Tibial nerve (tissue), 4 donors: Measurements from ENCODE around the gene FGFR3. TPM values are rescaled to one million over a fixed set of nuclear protein-coding genes. Genes with fewer than 3 reads are reported as not detected.

ENCODE experiments used
- DNase-seq, 2 donors: peaks; one replicate each; pipeline ENCODE4 v3.0.0-alpha.2; 2019; ENCODE audit warnings: low spot score in 2 of 2
- H3K27ac ChIP-seq, 4 donors: fragments of 200-600 bp; sonication (generic) in 3 of 4; one replicate each; pipeline ENCODE4 v1.5.1; 2017 to 2019; ENCODE audit warnings: mild to moderate bottlenecking in 1 of 4
- H3K27me3 ChIP-seq, 2 donors: fragments of 200-600 bp; sonication (generic) in 1 of 2; one replicate each; pipeline versions ENCODE4 v1.5.1 to v1.6.0; 2017 to 2019
- H3K36me3 ChIP-seq, 3 donors: fragments of 200-600 bp; sonication (generic); one replicate each; pipeline ENCODE4 v1.5.1; 2018 to 2019
- H3K4me1 ChIP-seq, 4 donors: fragments of 200-600 bp; sonication (generic) in 3 of 4; one replicate each; pipeline ENCODE4 v1.5.1; 2017 to 2019
- H3K4me3 ChIP-seq, 4 donors: fragments of 200-600 bp; sonication (generic) in 3 of 4; one replicate each; pipeline ENCODE4 v1.5.1; 2017 to 2019; ENCODE audit warnings: mild to moderate bottlenecking in 1 of 4, moderate library complexity in 1 of 4
- H3K9me3 ChIP-seq, 4 donors: fragments of 200-600 bp; sonication (generic) in 3 of 4; one replicate each; pipeline ENCODE4 v1.5.1; 2017 to 2019
- CTCF ChIP-seq, 5 experiments: fragments of 200-600 bp in 3 of 5; fragments of 450-650 bp in 2 of 5; sonication (generic) in 3 of 5; IDR thresholded peaks; one replicate each; pipeline ENCODE4 v1.5.1; 2016 to 2019; ENCODE audit warnings: antibody characterized with exemption in 5 of 5, mild to moderate bottlenecking in 3 of 5, moderate library complexity in 2 of 5
- EP300 ChIP-seq, 2 donors: sonication (generic); formaldehyde crosslinking; IDR thresholded peaks; one replicate each; pipeline ENCODE4 v1.6.1; 2017; ENCODE audit warnings: antibody characterized with exemption in 2 of 2, mild to moderate bottlenecking in 1 of 2
- POLR2A ChIP-seq, 2 donors: fragments of 450-650 bp; IDR thresholded peaks; one replicate each; pipeline ENCODE4 v1.6.1; 2017; ENCODE audit warnings: antibody characterized with exemption in 2 of 2, mild to moderate bottlenecking in 2 of 2, moderate library complexity in 2 of 2
- WGBS, 2 donors: methylation state at CpG; one replicate each; pipeline ENCODE4 v1.1.5; 2018; 5-methylcytosine and 5-hydroxymethylcytosine counted together
- total RNA-seq, 4 donors: library from RNA; depleted of rRNA; stranded (reverse); fragments of >200 nt; gene quantifications; one replicate each; pipeline ENCODE4 v1.1.0, GENCODE V29; 2016

The FGFR3 gene
- total RNA-seq, 4 donors from 2014 or later: 2.7 to 11.2 (median 5.1) TPM

GRCh38 chr4:1752284-1753041 is 40.6 kb upstream of the FGFR3 start:
- H3K9me3 ChIP-seq: no peaks in the 10 kb centered on the region
- WGBS, 2 donors: 40 to 57% methylated on average over 8 to 26 of the region's 35 CpGs
- no peak overlapping the region for H3K4me3 ChIP-seq
- peaks cover 0 to 21% (median 12%) of the 10 kb centered on the region in 4 donors for H3K4me1 ChIP-seq
- H3K36me3 ChIP-seq: no peaks in the 10 kb centered on the region
- H3K27me3 ChIP-seq: peaks cover 0 to 22% of the 10 kb centered on the region in 2 donors
- no peak for DNase-seq
- TF ChIP-seq CTCF (IDR thresholded peaks at IDR 0.05) (no peak), POLR2A (IDR thresholded peaks at IDR 0.05) (no peak), EP300 (IDR thresholded peaks at IDR 0.05) (no peak)
- H3K27ac ChIP-seq: no peak overlapping the region

- no peak overlapping the region for H3K27ac ChIP-seq
- H3K9me3 ChIP-seq: no peaks in the 10 kb centered on the region
- 69 to 77% methylated on average over 5 to 10 of the region's 10 CpGs for WGBS, 2 donors
- peaks cover 0 to 14% of the 10 kb centered on the region in 2 donors for H3K27me3 ChIP-seq
- no peak for DNase-seq
- no peaks in the 10 kb centered on the region for H3K36me3 ChIP-seq
- no peak for TF ChIP-seq POLR2A (IDR thresholded peaks at IDR 0.05)
- peaks cover 0 to 19% (median 12%) of the 10 kb centered on the region in 4 donors for H3K4me1 ChIP-seq
- no peak overlapping the region for H3K4me3 ChIP-seq
These were observed 39.8 kb upstream of the FGFR3 start for GRCh38 chr4:1753294-1753696.

- WGBS, 2 donors: 83 to 84% methylated on average over 2 to 10 of the region's 15 CpGs
- Histone ChIP-seq H3K4me1 (peaks cover 0 to 14% (median 9%) of the 10 kb centered on the region in 4 donors), H3K36me3 (no peaks in the 10 kb centered on the region), H3K4me3 (no peak overlapping the region), H3K27me3 (peaks cover 0 to 9% of the 10 kb centered on the region in 2 donors), H3K9me3 (no peaks in the 10 kb centered on the region), H3K27ac (no peak overlapping the region)
- no peak for TF ChIP-seq POLR2A (IDR thresholded peaks at IDR 0.05)
- no peak for TF ChIP-seq EP300 (IDR thresholded peaks at IDR 0.05)
- no peak for TF ChIP-seq CTCF (IDR thresholded peaks at IDR 0.05)
- DNase-seq: no peak
These were observed 39.3 kb upstream of the FGFR3 start for GRCh38 chr4:1753697-1754311.

GRCh38 chr4:1754336-1754735 is 38.8 kb upstream of the FGFR3 start:
- no peak overlapping the region for H3K27ac ChIP-seq
- H3K4me3 ChIP-seq: no peak overlapping the region
- 93% methylated on average over 5 of the region's 5 CpGs for WGBS, 2 donors
- H3K27me3 ChIP-seq: peaks cover 0 to 8% of the 10 kb centered on the region in 2 donors
- no peak for DNase-seq
- TF ChIP-seq CTCF (IDR thresholded peaks at IDR 0.05) (no peak), POLR2A (IDR thresholded peaks at IDR 0.05) (no peak), EP300 (IDR thresholded peaks at IDR 0.05) (no peak)
- H3K36me3 ChIP-seq: no peaks in the 10 kb centered on the region
- H3K9me3 ChIP-seq: no peaks in the 10 kb centered on the region
- peaks cover 0 to 14% (median 9%) of the 10 kb centered on the region in 4 donors for H3K4me1 ChIP-seq

- DNase-seq: no peak
- WGBS, 2 donors: 65 to 71% methylated on average over 16 to 17 of the region's 17 CpGs
- Histone ChIP-seq H3K27ac (no peak overlapping the region), H3K4me3 (no peak overlapping the region), H3K36me3 (no peaks in the 10 kb centered on the region), H3K4me1 (peaks cover 0 to 14% (median 9%) of the 10 kb centered on the region in 4 donors), H3K27me3 (no peaks in the 10 kb centered on the region), H3K9me3 (no peaks in the 10 kb centered on the region)
- TF ChIP-seq EP300 (IDR thresholded peaks at IDR 0.05): no peak
- TF ChIP-seq POLR2A (IDR thresholded peaks at IDR 0.05): no peak
- no peak for TF ChIP-seq CTCF (IDR thresholded peaks at IDR 0.05)
These were observed 37.8 kb upstream of the FGFR3 start for GRCh38 chr4:1755297-1755696.
